ENCODE results near the gene ANKRD9. TPM values are rescaled to one million over a fixed set of nuclear protein-coding genes. Genes with fewer than 3 reads are reported as not detected.

Gene ANKRD9
- total and polyA plus RNA-seq, 2 of the 13 experiments (the other 11 are each of a cell fraction or from before 2014, with no cell fraction given) = 10.0 to 15.0 TPM

- no peak for TF ChIP-seq POLR2AphosphoS5 (IDR thresholded peaks at IDR 0.05; ENCODE audit: low read depth, low read length)
- TF ChIP-seq ZNF567 (CRISPR knock-in tag; IDR thresholded peaks at IDR 0.05; ENCODE audit: borderline replicate concordance) = no peak
- no peak for TF ChIP-seq ZFP62 (CRISPR knock-in tag; IDR thresholded peaks at IDR 0.05)
- no peak for TF ChIP-seq PHB2 (IDR thresholded peaks at IDR 0.05; ENCODE audit: partially characterized antibody)
- no peak for TF ChIP-seq HOXA9 (CRISPR knock-in tag; IDR thresholded peaks at IDR 0.05; ENCODE audit: borderline replicate concordance)
- TF ChIP-seq SKI (IDR thresholded peaks at IDR 0.05; ENCODE audit: partially characterized antibody) = peak; percentile 53
- no peak for TF ChIP-seq ZNF136 (CRISPR knock-in tag; IDR thresholded peaks at IDR 0.05; ENCODE audit: low read depth)
- TF ChIP-seq, protein P1, sequence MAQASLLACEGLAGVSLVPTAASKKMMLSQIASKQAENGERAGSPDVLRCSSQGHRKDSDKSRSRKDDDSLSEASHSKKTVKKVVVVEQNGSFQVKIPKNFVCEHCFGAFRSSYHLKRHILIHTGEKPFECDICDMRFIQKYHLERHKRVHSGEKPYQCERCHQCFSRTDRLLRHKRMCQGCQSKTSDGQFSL (CRISPR knock-in tag; IDR thresholded peaks at IDR 0.05) = no peak
- TF ChIP-seq ZNF496 (CRISPR knock-in tag; IDR thresholded peaks at IDR 0.05; ENCODE audit: insufficient replicate concordance) = no peak
- 0 out of 2 replicates have a peak, but pooled peaks have one; percentile 4 for TF ChIP-seq FOSL1 (CRISPR knock-in tag; IDR thresholded peaks at IDR 0.05; ENCODE audit: borderline replicate concordance)
- no peak for TF ChIP-seq SIX4 (CRISPR knock-in tag; IDR thresholded peaks at IDR 0.05)
- TF ChIP-seq ZKSCAN5 (CRISPR knock-in tag; IDR thresholded peaks at IDR 0.05) = no peak
- TF ChIP-seq, protein P2, sequence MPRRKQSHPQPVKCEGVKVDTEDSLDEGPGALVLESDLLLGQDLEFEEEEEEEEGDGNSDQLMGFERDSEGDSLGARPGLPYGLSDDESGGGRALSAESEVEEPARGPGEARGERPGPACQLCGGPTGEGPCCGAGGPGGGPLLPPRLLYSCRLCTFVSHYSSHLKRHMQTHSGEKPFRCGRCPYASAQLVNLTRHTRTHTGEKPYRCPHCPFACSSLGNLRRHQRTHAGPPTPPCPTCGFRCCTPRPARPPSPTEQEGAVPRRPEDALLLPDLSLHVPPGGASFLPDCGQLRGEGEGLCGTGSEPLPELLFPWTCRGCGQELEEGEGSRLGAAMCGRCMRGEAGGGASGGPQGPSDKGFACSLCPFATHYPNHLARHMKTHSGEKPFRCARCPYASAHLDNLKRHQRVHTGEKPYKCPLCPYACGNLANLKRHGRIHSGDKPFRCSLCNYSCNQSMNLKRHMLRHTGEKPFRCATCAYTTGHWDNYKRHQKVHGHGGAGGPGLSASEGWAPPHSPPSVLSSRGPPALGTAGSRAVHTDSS (CRISPR knock-in tag; conservative IDR thresholded peaks at IDR 0.05) = no peak
- TF ChIP-seq, protein P3, sequence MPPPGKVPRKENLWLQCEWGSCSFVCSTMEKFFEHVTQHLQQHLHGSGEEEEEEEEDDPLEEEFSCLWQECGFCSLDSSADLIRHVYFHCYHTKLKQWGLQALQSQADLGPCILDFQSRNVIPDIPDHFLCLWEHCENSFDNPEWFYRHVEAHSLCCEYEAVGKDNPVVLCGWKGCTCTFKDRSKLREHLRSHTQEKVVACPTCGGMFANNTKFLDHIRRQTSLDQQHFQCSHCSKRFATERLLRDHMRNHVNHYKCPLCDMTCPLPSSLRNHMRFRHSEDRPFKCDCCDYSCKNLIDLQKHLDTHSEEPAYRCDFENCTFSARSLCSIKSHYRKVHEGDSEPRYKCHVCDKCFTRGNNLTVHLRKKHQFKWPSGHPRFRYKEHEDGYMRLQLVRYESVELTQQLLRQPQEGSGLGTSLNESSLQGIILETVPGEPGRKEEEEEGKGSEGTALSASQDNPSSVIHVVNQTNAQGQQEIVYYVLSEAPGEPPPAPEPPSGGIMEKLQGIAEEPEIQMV (CRISPR knock-in tag; IDR thresholded peaks at IDR 0.05; ENCODE audit: low read depth) = no peak
- TF ChIP-seq ZFP37 (CRISPR knock-in tag; IDR thresholded peaks at IDR 0.05; ENCODE audit: borderline replicate concordance) = no peak
- 0 out of 2 replicates have a peak, but pooled peaks have one; percentile 34 for TF ChIP-seq HMGXB3 (CRISPR knock-in tag; IDR thresholded peaks at IDR 0.05; ENCODE audit: borderline replicate concordance)
- no peak for TF ChIP-seq ZSCAN22 (CRISPR knock-in tag; IDR thresholded peaks at IDR 0.05)
- no peak for TF ChIP-seq MTA3 (CRISPR knock-in tag; IDR thresholded peaks at IDR 0.05)
- no peak for TF ChIP-seq POLR2A (IDR thresholded peaks at IDR 0.05; ENCODE audit: insufficient read depth in 1 of 2, low read depth in 2 of 2, low read length in 2 of 2)
- TF ChIP-seq UBTF (CRISPR knock-in tag; IDR thresholded peaks at IDR 0.05) = peak; percentile 16; the same call in 1 of the 2 replicates
- TF ChIP-seq KDM4B (CRISPR knock-in tag; IDR thresholded peaks at IDR 0.05) = no peak
- TF ChIP-seq GPN1 (CRISPR knock-in tag; IDR thresholded peaks at IDR 0.05; ENCODE audit: borderline replicate concordance) = no peak
These were observed 27.8 kb downstream of the ANKRD9 start (continued) for GRCh38 chr14:102481791-102482238.
